Fibroblast of lung (primary cell): ENCODE results near the gene SMAD4. TPM values are rescaled to one million over a fixed set of nuclear protein-coding genes. Genes with fewer than 3 reads are reported as not detected.

Experiments
- DNase-seq, 2 donors: peaks; one replicate each; pipeline versions ENCODE4 v3.0.0 to v3.0.0-alpha.2; 2010; ENCODE audit warnings: low read depth in 2 of 2
- H2AFZ ChIP-seq: 2 replicates; pipeline ENCODE4 v1.5.1; 2012; ENCODE audit warnings: low read length, control low read depth, inconsistent platforms
- H3K27ac ChIP-seq: 2 replicates; pipeline ENCODE4 v1.5.1; 2011; ENCODE audit warnings: low read length, control low read depth; ENCODE audit not compliant: insufficient read depth
- H3K27me3 ChIP-seq: 2 replicates; pipeline ENCODE4 v1.5.1; 2011; ENCODE audit warnings: mild to moderate bottlenecking, low read length; ENCODE audit not compliant: control insufficient read depth, insufficient read depth
- H3K36me3 ChIP-seq: 2 replicates; pipeline ENCODE4 v1.5.1; 2011; ENCODE audit warnings: low read length; ENCODE audit not compliant: control insufficient read depth, insufficient read depth
- H3K4me1 ChIP-seq: 2 replicates; pipeline ENCODE4 v1.5.1; 2011; ENCODE audit warnings: low read length; ENCODE audit not compliant: control insufficient read depth, insufficient read depth; ENCODE audit errors: extremely low read depth
- H3K4me2 ChIP-seq: 2 replicates; pipeline ENCODE4 v1.5.1; 2011; ENCODE audit warnings: low read length, control low read depth; ENCODE audit not compliant: insufficient read depth; ENCODE audit errors: extremely low read depth
- H3K4me3 ChIP-seq, 4 experiments: fragments of 200-600 bp in 1 of 4; sonication (generic) in 1 of 4; replicated peaks in 1 of 4; 2 replicates each; pipeline ENCODE4 v1.5.1; 2011 to 2016; ENCODE audit warnings: low read length in 4 of 4, low read depth in 3 of 4, mild to moderate bottlenecking in 3 of 4, control low read depth in 2 of 4, inconsistent platforms in 1 of 4, mixed read lengths in 1 of 4; ENCODE audit not compliant: insufficient read depth in 1 of 4; ENCODE audit errors: control extremely low read depth in 1 of 4
- H3K79me2 ChIP-seq: 2 replicates; pipeline ENCODE4 v1.5.1; 2012; ENCODE audit warnings: mild to moderate bottlenecking, low read length, inconsistent platforms; ENCODE audit not compliant: control insufficient read depth, insufficient read depth
- H3K9ac ChIP-seq: 2 replicates; pipeline ENCODE4 v1.5.1; 2011; ENCODE audit warnings: mild to moderate bottlenecking, low read length, control low read depth; ENCODE audit not compliant: insufficient read depth
- H3K9me3 ChIP-seq: 2 replicates; pipeline ENCODE4 v1.5.1; 2012; ENCODE audit warnings: low read depth, low read length; ENCODE audit not compliant: control insufficient read depth, insufficient read depth
- H4K20me1 ChIP-seq: 2 replicates; pipeline ENCODE4 v1.5.1; 2011; ENCODE audit warnings: low read length; ENCODE audit not compliant: control insufficient read depth, insufficient read depth; ENCODE audit errors: extremely low read depth
- CTCF ChIP-seq, 2 donors: IDR thresholded peaks in 1 of 2; conservative IDR thresholded peaks in 1 of 2; 1 replicate in 1 of 2; 2 replicates in 1 of 2; pipeline ENCODE4 v1.5.1; 2011 to 2012; ENCODE audit warnings: low read length in 2 of 2, control low read depth in 1 of 2, inconsistent platforms in 1 of 2, low read depth in 1 of 2, mild to moderate bottlenecking in 1 of 2
- EZH2 ChIP-seq: IDR thresholded peaks from 2 replicates; pipeline ENCODE4 v1.5.1; 2012; ENCODE audit warnings: low read length, control low read depth, mild to moderate bottlenecking; ENCODE audit errors: missing control alignments
- polyA minus RNA-seq: library from RNA; depleted of rRNA, polyadenylated mRNA; stranded (reverse); fragments of >200 nt; gene quantifications from 2 replicates; pipeline ENCODE4 v1.2.3, GENCODE V29; 2011; ENCODE audit warnings: low replicate concordance
- polyA plus RNA-seq, 2 donors: library from polyadenylated mRNA; depleted of rRNA in 1 of 2; stranded (reverse) in 1 of 2; unstranded in 1 of 2; fragments of >200 nt; gene quantifications; 2 replicates each; pipeline ENCODE4 v1.2.1, GENCODE V29; 2011 to 2012; ENCODE audit warnings: missing spikeins in 1 of 2
- total RNA-seq: library from RNA; depleted of rRNA; stranded (reverse); fragments of >200 nt; gene quantifications from 2 replicates; pipeline ENCODE4 v1.2.1, GENCODE V29; 2014

Gene SMAD4
- total RNA-seq (49.8 and 71.5 TPM in 2 replicates), polyA plus RNA-seq (108 and 161 TPM in 2 replicates), polyA minus RNA-seq (115 and 239 TPM in 2 replicates)
- 49.9 and 65.3 TPM in 2 replicates for polyA plus RNA-seq (2012)

- DNase-seq, result peak; percentile 91 to 97
- H2AFZ ChIP-seq, result peak within 1 kb of the TSS; percentile 69
- TF ChIP-seq CTCF (conservative IDR thresholded peaks at IDR 0.05 in 1 of 2, IDR thresholded peaks at IDR 0.05 in 1 of 2; ENCODE audit: low read depth in 1 of 2, low read length in 2 of 2) (no peak), EZH2 (no peak)
- H3K4me3 ChIP-seq, result peak within 1 kb of the TSS; percentile 69 to 83 (median 76)
- no peaks in the 10 kb centered on the region for H3K27me3 ChIP-seq
- no peaks in the 10 kb centered on the region for H3K36me3 ChIP-seq
- no peaks in the 10 kb centered on the region for H3K9me3 ChIP-seq
- peak within 1 kb of the TSS; percentile 92 for H3K27ac ChIP-seq
- peak within 1 kb of the TSS; percentile 98 for H3K9ac ChIP-seq
- H3K79me2 ChIP-seq, result peaks cover 54% of the 10 kb centered on the region
- H3K4me2 ChIP-seq, result peak within 1 kb of the TSS; percentile 75
- peaks cover 2% of the 10 kb centered on the region for H3K4me1 ChIP-seq
- H4K20me1 ChIP-seq, result peaks cover 3% of the 10 kb centered on the region
Observed at GRCh38 chr18:51029694-51030536, at the start of gene SMAD4. Gene SMAD4 (plus strand): TSS chr18:51030213. CDS start chr18:51047047, 16,834 bp downstream.

GRCh38 chr18:50981381-50981780 is 48.6 kb upstream of the SMAD4 start:
- peak in 1 of 2 donors; percentile 59 for DNase-seq
- no peak overlapping the region for H3K27ac ChIP-seq

More at GRCh38 chr18:50981381-50981780, 48.6 kb upstream of the SMAD4 start:
- no peak overlapping the region for H3K4me2 ChIP-seq
- H2AFZ ChIP-seq, result no peak overlapping the region
- no peak for TF ChIP-seq EZH2
- TF ChIP-seq CTCF (conservative IDR thresholded peaks at IDR 0.05 in 1 of 2, IDR thresholded peaks at IDR 0.05 in 1 of 2; ENCODE audit: low read depth in 1 of 2, low read length in 2 of 2), result no peak
- no peaks in the 10 kb centered on the region for H4K20me1 ChIP-seq
- H3K79me2 ChIP-seq, result no peaks in the 10 kb centered on the region
- H3K36me3 ChIP-seq, result peaks cover 4% of the 10 kb centered on the region
- no peaks in the 10 kb centered on the region for H3K9me3 ChIP-seq
- H3K27me3 ChIP-seq, result no peaks in the 10 kb centered on the region
- H3K4me1 ChIP-seq, result peaks cover 3% of the 10 kb centered on the region
- H3K4me3 ChIP-seq, result no peak overlapping the region
- H3K9ac ChIP-seq, result no peak overlapping the region
